ENCODE data around the gene KCNMA1.

DNA sequence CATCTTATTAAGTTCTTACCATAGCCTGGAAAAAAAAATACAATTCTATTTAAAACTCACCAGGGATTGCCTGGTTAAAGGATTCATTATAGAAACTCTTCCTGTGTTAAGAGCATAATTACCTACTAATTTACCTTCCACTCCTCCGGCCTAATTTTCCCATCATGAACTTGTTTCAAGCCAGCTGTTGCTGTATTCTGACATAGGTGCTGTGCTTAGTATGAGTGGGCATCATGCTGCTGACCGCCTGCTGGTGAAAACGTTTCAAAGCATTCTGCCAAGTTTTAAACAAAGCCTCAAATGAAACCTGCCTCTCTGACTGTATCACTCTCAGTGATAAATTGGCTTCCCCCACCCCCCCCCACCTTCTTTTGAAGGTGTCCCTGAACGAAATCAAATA, 47.8 kb upstream of the KCNMA1 start:
- TF ChIP-seq, protein P1, sequence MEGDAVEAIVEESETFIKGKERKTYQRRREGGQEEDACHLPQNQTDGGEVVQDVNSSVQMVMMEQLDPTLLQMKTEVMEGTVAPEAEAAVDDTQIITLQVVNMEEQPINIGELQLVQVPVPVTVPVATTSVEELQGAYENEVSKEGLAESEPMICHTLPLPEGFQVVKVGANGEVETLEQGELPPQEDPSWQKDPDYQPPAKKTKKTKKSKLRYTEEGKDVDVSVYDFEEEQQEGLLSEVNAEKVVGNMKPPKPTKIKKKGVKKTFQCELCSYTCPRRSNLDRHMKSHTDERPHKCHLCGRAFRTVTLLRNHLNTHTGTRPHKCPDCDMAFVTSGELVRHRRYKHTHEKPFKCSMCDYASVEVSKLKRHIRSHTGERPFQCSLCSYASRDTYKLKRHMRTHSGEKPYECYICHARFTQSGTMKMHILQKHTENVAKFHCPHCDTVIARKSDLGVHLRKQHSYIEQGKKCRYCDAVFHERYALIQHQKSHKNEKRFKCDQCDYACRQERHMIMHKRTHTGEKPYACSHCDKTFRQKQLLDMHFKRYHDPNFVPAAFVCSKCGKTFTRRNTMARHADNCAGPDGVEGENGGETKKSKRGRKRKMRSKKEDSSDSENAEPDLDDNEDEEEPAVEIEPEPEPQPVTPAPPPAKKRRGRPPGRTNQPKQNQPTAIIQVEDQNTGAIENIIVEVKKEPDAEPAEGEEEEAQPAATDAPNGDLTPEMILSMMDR (IDR thresholded peaks at IDR 0.05), result no peak
- TF ChIP-seq POLR2A (IDR thresholded peaks at IDR 0.05; ENCODE audit: low read depth), result no peak
